Stimulated activated CD4-positive, alpha-beta T cell treated with anti-CD3 and anti-CD28 coated beads, Interleukin-15, amount 100 ng/mL, for 48 hours (primary cell): ENCODE data around the gene KDM4B.

Source experiments
- DNase-seq, 2 donors: peaks; one replicate each; pipeline ENCODE4 v3.0.0-alpha.2; 2020; ENCODE audit warnings: low read depth in 2 of 2

The KDM4B gene

DNA sequence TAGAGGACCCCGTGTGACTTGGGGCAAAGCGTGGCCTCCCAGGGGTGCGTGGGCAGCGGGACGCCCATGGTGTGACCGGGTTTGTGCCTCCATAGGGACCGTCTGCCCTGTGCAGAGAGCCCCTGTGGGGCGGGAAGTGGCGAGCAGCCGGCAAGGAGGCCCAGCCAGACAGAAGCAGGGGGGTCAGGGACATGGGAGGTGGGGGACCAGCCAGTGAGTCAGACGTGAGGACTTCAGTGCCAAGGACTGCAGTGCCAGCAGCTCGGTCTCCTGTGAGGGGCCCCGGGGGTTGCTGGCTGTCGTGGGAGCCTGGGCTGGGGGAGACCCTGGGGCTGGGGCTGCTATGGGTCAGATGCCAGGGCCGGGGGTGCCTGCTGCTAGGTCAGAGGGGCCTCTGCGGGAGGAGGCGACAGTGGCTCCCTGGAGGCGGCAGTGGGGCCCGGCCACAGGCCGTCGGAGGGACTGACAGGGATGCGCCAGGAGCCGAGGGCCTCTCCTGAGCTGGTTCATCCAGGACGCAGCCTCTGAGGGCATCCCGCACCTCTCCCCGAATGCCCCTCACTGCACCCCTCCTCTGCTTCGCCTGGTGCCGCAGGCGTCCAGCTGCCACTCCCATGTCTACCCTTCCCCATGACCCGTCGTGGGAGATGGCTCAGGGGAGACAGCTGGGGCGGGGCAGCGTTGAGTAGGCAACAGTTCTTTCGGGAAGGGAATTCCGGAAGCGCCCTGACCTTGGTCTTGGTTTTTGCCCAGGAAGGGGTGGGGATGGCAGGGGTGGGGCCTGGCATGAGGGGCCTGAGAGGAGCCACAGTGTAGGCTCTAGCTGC lies 80.0 kb downstream of the KDM4B start:
- DNase-seq, result no peak

DNA sequence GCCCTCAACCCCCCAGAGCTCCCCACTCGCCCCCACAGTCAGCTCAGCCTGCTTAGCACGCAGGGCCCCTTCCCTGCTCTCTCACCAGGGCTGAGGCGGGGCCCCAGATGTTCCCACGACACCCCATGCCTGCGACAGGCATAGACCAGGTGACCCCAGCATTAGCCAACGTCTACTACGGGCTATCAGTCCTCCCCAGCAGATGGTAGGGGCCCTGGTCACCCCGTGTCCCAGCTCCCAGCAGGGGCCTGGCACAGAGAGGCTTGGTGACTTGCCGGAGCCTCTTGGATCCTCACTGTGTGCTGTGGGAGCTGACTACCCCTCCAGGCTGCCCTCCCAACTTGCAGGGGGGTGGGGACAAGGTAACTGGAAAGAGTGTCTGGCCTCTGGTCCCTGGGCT lies 80.6 kb downstream of the KDM4B start:
- no peak for DNase-seq

- DNase-seq, result no peak
Observed at GRCh38 chr19:5050067-5050656, 81.2 kb downstream of the KDM4B start.

DNA sequence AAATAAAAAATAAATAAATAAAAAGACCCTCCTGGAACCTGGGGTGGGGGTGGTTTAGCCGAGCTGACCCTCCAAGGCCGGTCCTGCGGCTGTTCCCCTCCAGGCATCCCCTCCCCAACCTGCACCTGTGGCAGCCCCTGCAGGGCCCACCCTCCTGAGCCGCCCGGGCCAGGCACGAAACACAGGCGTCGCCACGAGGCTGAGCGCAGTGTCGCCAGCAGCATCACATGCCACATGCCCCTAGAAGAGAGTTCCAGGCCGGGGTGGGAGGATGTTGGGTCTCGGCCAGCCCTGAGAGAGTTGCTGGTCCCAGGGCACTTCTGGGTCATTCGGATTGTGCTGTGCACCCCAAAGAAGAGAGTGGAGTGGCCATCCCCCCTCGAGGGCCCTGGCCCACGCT lies 82.0 kb downstream of the KDM4B start:
- DNase-seq, result no peak

- no peak for DNase-seq
Observed at GRCh38 chr19:5051619-5052018, 82.7 kb downstream of the KDM4B start.

DNA sequence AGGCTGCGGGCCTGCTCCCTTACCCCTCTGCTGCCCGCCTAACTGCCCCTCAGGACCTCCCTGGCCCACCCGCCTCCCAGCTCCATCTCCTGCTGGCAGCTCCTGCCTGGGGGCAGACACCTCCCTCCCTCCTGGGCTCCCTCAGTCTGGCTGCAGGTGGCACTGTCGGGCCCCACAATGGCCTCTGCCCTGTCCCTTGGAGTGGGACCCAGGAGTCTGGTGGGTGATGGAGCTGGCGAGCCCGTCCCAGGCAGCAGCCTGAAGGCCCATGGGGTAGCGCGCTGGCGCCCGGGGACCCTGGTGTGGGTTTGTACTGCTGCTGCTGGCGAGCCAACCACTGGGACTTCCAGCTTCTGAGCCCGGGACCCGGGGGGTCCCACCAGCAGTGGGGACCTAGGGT lies 83.6 kb downstream of the KDM4B start:
- DNase-seq, result no peak

GRCh38 chr19:5052945-5053485 lies 84.1 kb downstream of the KDM4B start:
- DNase-seq, result no peak

GRCh38 chr19:5053661-5054060 lies 84.7 kb downstream of the KDM4B start:
- DNase-seq, result no peak

GRCh38 chr19:5054551-5055456 lies 85.9 kb downstream of the KDM4B start:
- no peak for DNase-seq

DNA sequence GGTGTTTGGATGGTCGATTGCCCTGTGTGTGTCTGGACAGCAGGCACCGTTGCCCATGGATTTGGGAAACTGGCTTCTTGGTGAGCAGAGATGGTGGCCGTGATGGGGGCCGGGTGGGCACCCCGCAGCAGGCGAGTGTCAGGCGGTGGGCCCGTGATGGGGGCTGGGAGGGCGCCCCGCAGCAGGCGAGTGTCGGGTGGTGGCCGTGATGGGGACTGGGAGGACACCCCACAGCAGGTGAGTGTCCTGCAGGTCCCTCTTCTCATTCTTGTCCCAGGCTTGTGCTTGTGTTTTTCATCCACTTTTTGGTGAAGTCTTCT lies 86.5 kb downstream of the KDM4B start:
- no peak for DNase-seq

- DNase-seq, result no peak
Observed at GRCh38 chr19:5057860-5058259, 88.9 kb downstream of the KDM4B start.

DNA sequence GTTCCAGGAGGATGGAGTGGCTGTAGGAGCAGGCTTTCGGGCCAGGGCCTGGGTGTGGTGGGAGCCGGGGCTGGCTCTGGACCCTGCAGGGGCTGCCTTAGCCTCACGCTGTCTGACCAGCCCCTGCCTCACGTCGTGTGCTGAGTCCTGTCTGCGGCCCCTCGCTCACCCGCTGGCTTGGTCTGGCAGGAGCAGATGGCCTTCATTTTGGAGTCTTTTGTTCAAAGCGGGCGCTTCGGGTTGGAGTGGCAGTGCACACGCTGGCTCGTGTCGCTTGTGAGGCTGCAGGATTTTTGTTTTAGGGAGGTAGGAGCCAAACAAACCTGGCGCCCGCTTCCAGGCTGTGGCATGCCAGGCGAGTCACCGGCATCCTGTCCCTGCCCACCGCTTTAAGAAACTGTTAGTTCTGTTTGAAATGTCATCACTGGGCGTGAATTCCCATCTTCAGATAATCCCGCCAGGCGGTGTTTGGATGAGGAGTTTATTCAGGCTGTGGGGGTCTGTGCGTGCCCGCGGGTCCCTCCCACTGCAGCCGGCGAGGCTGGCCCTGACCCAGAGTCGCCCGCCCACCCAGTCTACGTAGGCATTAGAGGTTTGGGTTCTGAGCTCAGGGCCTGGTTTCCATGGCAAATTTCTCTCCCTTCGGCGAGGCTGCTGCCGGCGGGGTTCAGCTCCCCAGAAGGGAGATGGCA lies 89.8 kb downstream of the KDM4B start:
- no peak for DNase-seq

DNA sequence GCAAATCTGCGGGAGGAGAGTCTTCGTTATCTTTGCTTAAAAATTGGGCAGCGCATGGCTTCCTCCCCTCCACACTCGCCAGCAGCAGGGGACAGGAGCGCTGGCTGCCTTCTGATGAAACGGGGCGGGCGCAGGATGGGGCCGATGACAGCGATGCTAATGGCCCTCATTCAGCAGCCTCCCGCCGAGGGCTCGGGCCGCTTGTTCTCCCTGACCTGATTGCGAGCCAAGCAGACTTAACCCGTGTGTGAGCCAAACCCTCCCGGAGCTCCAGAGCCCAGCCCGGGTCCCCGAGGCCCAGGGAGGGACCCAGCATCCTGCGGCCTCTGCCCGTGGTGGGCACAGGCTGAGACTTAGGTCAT lies 90.3 kb downstream of the KDM4B start:
- no peak for DNase-seq

- no peak for DNase-seq
Observed at GRCh38 chr19:5059793-5060192, 90.9 kb downstream of the KDM4B start.

- DNase-seq, result no peak
Observed at GRCh38 chr19:5062195-5062594, 93.3 kb downstream of the KDM4B start.

- no peak for DNase-seq
Observed at GRCh38 chr19:5062799-5063198, 93.9 kb downstream of the KDM4B start.

- DNase-seq, result no peak
Observed at GRCh38 chr19:5063873-5064645, 95.1 kb downstream of the KDM4B start.

DNA sequence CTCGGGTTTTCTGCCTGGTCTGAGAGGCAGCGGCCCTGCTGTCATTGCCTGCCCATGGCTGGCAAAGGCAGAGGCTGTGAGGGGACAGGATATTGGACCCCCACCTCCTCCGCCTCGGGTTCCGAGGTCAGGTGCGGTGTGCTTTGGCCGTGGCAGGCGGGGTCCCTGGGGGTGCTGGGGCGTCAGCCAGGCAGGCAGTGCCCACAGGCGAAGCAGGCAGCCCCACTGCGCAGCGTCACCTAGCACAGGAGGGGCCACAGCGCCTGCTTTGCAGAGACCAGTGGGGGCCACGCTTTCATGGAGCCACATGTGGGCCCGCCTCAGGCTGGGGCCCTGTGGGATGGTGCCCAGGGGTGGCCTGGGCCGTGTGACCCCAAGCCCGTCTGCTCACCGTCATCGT lies 96.0 kb downstream of the KDM4B start:
- DNase-seq, result no peak

GRCh38 chr19:5065663-5066093 lies 96.8 kb downstream of the KDM4B start:
- no peak for DNase-seq

DNA sequence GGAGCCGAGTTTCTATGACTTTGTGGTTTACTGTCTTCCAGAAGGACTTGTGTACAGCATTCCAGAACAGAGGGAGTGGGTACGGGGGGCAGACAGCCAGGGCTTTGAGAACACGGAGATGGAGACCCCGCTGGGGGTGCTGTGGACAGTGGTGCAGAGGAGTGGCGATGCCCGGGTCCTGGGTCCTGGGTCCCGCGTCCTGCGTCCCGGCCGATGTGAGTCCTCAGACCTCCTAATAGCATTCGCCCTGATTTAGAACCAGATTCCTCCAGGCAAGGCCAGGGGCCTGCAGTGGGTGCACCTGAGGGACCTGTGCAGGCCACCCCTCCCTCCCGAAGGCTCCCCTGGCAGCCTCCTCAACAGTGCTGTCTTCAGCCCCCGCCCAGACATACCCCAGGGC lies 97.9 kb downstream of the KDM4B start:
- no peak for DNase-seq

- no peak for DNase-seq
Observed at GRCh38 chr19:5067678-5068077, 98.8 kb downstream of the KDM4B start.
